ENCODE results near the gene MAGI1. TPM values are rescaled to one million over a fixed set of nuclear protein-coding genes. Genes with fewer than 3 reads are reported as not detected.

MAGI1 gene
- total and polyA plus RNA-seq, 7 donors, result 10.2 to 54.0 (median 29.8) TPM

DNA sequence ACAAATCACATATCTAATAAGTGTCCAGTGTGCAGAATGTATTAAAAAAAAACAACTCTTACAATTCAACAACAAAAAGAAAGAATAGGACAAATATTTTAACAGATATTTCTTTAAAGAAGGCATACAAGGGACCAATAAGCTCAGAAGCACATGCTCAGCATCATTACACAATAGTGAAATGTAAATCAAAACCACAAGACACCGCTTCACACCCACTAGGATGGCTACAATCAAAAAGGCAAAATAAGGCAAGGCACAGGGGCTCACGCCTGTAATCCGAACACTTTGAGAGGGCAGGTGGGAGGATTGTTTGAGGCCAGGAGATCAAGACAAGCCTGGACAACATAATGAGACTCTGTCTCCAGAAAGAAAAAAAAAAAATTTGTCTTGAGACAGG, 255.6 kb downstream of the MAGI1 start:
- TF ChIP-seq POLR2AphosphoS5 (IDR thresholded peaks at IDR 0.05) (no peak), POLR2A (IDR thresholded peaks at IDR 0.05) (no peak), EP300 (IDR thresholded peaks at IDR 0.05) (no peak)
- TF ChIP-seq, protein P1, sequence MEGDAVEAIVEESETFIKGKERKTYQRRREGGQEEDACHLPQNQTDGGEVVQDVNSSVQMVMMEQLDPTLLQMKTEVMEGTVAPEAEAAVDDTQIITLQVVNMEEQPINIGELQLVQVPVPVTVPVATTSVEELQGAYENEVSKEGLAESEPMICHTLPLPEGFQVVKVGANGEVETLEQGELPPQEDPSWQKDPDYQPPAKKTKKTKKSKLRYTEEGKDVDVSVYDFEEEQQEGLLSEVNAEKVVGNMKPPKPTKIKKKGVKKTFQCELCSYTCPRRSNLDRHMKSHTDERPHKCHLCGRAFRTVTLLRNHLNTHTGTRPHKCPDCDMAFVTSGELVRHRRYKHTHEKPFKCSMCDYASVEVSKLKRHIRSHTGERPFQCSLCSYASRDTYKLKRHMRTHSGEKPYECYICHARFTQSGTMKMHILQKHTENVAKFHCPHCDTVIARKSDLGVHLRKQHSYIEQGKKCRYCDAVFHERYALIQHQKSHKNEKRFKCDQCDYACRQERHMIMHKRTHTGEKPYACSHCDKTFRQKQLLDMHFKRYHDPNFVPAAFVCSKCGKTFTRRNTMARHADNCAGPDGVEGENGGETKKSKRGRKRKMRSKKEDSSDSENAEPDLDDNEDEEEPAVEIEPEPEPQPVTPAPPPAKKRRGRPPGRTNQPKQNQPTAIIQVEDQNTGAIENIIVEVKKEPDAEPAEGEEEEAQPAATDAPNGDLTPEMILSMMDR (IDR thresholded peaks at IDR 0.05), result no peak
- 91% methylated on average over 3 of the region's 3 CpGs for WGBS, 2 donors
- DNase-seq, result no peak
- Histone ChIP-seq H3K9me3 (no peaks in the 10 kb centered on the region), H3K27ac (no peak overlapping the region), H3K27me3 (no peaks in the 10 kb centered on the region), H3K36me3 (no peaks in the 10 kb centered on the region), H3K4me1 (peaks cover 0 to 19% (median 12%) of the 10 kb centered on the region in 4 donors), H3K4me3 (no peak overlapping the region)
- intact Hi-C loops (cut with DNase I), result loop anchor here (5.0 to 10.0 kb wide), 3 partner anchors 254 to 442 kb away; partner anchors contain the start of genes MAGI1 and SLC25A26

DNA sequence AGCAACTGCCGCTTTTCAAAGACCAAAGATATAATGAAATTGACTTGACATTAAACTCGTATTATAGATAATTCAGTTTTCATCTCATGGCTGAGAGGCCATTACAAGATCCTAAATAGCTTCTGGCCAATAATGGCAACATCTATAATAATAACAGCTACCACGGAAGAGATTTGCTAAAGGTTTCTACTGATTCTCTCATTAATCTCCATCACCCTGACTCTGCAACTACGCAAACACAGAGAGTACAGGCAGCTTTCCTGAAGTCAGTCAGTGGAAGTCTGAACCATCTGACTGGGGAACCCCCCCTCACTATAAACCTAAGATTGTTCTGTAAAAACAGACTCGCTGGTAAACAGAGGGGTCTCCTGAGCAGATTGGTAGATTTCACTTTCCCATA, 257.1 kb downstream of the MAGI1 start:
- Histone ChIP-seq H3K9me3 (no peaks in the 10 kb centered on the region), H3K4me1 (peaks cover 0 to 9% (median 3%) of the 10 kb centered on the region in 4 donors), H3K27ac (no peak overlapping the region), H3K36me3 (no peaks in the 10 kb centered on the region), H3K4me3 (no peak overlapping the region), H3K27me3 (no peaks in the 10 kb centered on the region)
- TF ChIP-seq POLR2A (IDR thresholded peaks at IDR 0.05), result no peak
- TF ChIP-seq EP300 (IDR thresholded peaks at IDR 0.05), result no peak
- no peak for TF ChIP-seq POLR2AphosphoS5 (IDR thresholded peaks at IDR 0.05)
- TF ChIP-seq, protein P1 (IDR thresholded peaks at IDR 0.05), result no peak
- intact Hi-C loops (cut with DNase I), result loop anchor here (5.0 to 10.0 kb wide), 3 partner anchors 256 to 443 kb away; partner anchors contain the start of genes MAGI1 and SLC25A26
- DNase-seq, result no peak
- 95% methylated on average over 5 of the region's 5 CpGs for WGBS, 2 donors

DNA sequence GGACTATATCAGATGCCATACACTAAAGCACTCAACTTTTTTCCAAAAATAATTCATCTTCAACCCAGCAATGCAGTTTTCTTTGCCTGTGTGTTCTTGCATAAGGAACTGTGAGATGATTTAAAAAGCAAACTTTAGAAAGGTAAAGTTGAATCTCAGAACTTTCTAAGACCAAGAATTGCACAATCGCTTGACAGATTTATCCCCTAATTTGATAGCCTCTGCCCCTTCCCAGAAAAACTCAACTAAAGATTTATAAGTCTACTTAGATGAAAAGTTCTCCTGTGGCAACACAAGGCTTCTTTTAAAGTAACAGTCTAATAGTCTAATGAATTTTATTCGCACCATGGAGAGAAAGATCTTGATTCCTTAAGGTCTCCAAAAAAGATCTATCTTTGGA, 259.3 kb downstream of the MAGI1 start:
- Histone ChIP-seq H3K36me3 (no peaks in the 10 kb centered on the region), H3K27ac (no peak overlapping the region), H3K4me3 (no peak overlapping the region), H3K9me3 (no peaks in the 10 kb centered on the region), H3K27me3 (no peaks in the 10 kb centered on the region), H3K4me1 (peaks cover 0 to 9% (median 3%) of the 10 kb centered on the region in 4 donors)
- intact Hi-C loops (cut with DNase I), result no loop called here
- DNase-seq, result no peak
- TF ChIP-seq EP300 (IDR thresholded peaks at IDR 0.05), result no peak
- TF ChIP-seq, protein P1 (IDR thresholded peaks at IDR 0.05), result no peak
- TF ChIP-seq POLR2AphosphoS5 (IDR thresholded peaks at IDR 0.05), result no peak
- no peak for TF ChIP-seq POLR2A (IDR thresholded peaks at IDR 0.05)
- 91 to 97% methylated on average over 2 of the region's 2 CpGs for WGBS, 2 donors

DNA sequence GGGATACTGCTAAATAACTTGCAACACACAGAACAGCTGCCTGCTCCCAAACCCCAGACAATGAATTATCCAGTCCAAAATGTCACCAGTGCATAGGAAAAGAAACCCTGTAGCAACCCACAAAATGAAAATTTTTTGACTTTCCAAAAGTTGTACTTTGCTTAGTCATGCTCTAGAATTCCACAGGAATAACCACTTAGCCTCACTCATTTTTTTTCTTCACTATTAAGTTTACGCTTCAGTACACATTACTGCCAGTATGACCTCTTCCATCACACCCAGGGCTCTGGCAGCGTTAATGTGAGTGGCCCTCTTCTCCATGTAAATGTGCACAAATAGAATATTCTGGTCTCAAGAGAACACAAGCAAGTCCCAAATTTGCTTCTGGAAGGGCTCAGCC, 259.8 kb downstream of the MAGI1 start:
- TF ChIP-seq EP300 (IDR thresholded peaks at IDR 0.05) (no peak), POLR2AphosphoS5 (IDR thresholded peaks at IDR 0.05) (no peak), POLR2A (IDR thresholded peaks at IDR 0.05) (no peak)
- TF ChIP-seq, protein P1 (IDR thresholded peaks at IDR 0.05), result no peak
- Histone ChIP-seq H3K4me1 (peaks cover 0 to 9% (median 3%) of the 10 kb centered on the region in 4 donors), H3K9me3 (no peaks in the 10 kb centered on the region), H3K27ac (no peak overlapping the region), H3K36me3 (no peaks in the 10 kb centered on the region), H3K4me3 (no peak overlapping the region), H3K27me3 (no peaks in the 10 kb centered on the region)
- no peak for DNase-seq
- WGBS, 2 donors, result 79 to 84% methylated on average over 2 of the region's 2 CpGs
- intact Hi-C loops (cut with DNase I), result no loop called here

DNA sequence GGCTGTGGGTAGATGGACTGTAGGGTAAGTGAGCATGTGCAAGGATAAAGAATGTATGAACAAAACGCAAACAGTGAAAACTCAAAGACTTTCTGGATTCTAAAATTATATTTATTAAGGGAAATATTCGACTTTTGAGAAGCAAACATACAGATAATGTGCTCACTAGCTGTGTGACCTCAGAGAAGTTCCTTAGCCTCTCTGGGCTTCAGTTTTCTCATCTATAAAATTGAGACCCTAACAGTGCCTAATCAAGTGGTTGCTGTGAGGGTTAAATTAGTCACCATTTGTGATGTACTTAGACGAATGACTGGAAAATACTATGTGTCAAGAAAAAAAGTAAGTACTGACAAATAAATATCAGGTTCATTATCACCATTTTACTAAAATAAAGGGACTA, 261.7 kb downstream of the MAGI1 start:
- WGBS, 2 donors, result 85 to 87% methylated on average over 3 of the region's 3 CpGs
- Histone ChIP-seq H3K27ac (no peak overlapping the region), H3K4me3 (no peak overlapping the region), H3K36me3 (no peaks in the 10 kb centered on the region), H3K9me3 (no peaks in the 10 kb centered on the region), H3K27me3 (no peaks in the 10 kb centered on the region), H3K4me1 (peaks cover 0 to 9% (median 3%) of the 10 kb centered on the region in 4 donors)
- no peak for DNase-seq
- intact Hi-C loops (cut with DNase I), result no loop called here
- TF ChIP-seq, protein P1 (IDR thresholded peaks at IDR 0.05), result no peak
- TF ChIP-seq POLR2A (IDR thresholded peaks at IDR 0.05), result no peak
- TF ChIP-seq POLR2AphosphoS5 (IDR thresholded peaks at IDR 0.05), result no peak
- no peak for TF ChIP-seq EP300 (IDR thresholded peaks at IDR 0.05)
